ENCODE measurements around the gene TMEM63B.

GRCh38 chr6:44172731-44173500 lies 45.6 kb downstream of the TMEM63B start:
- peak; percentile 77 to 91 (median 90) for TF ChIP-seq CTCF (IDR thresholded peaks at IDR 0.05)
- TF ChIP-seq POLR2AphosphoS5 (IDR thresholded peaks at IDR 0.05): no peak
- no peak for TF ChIP-seq POLR2A (IDR thresholded peaks at IDR 0.05)
- TF ChIP-seq EP300 (IDR thresholded peaks at IDR 0.05): no peak
